IMR-90 (cell line): Measurements from ENCODE around the gene DOK3. TPM values are rescaled to one million over a fixed set of nuclear protein-coding genes. Genes with fewer than 3 reads are reported as not detected.

Source experiments
- ATAC-seq: fragments of 200-7000 bp; cut with Tn5 transposase; 2 replicates; pipeline ENCODE4 v1.9.1; 2020; ENCODE audit warnings: low read depth, mild to moderate bottlenecking, moderate library complexity
- BruUV-seq: library from RNA; stranded (reverse); fragments of 400-500 nt; replicated peaks from 2 replicates; lab custom pipeline; 2021; lab: Mats Ljungman, UMichigan
- CTCF ChIA-PET: fragments of 300-600 bp; formaldehyde crosslinking; extraction: SDS; loops from one replicate; lab custom pipeline; 2021; ENCODE audit warnings: antibody characterized with exemption; lab: Yijun Ruan, JAX
- POLR2A ChIA-PET: fragments of 300-600 bp; sonication (Branson Sonifier 250); formaldehyde crosslinking; loops from one replicate; lab custom pipeline; 2022; ENCODE audit warnings: antibody characterized with exemption; ENCODE audit not compliant: unreplicated experiment; lab: Charles Lee
- DNase-seq: peaks from one replicate; pipeline ENCODE4 v3.0.0; 2013
- H2AFZ ChIP-seq: replicated peaks from 2 replicates; pipeline ENCODE3; 2013; ENCODE audit warnings: low read length, mild to moderate bottlenecking; ENCODE audit not compliant: poor library complexity
- H2AK5ac ChIP-seq: 2 replicates; pipeline ENCODE4 v1.6.1; 2013; ENCODE audit warnings: low read depth, low read length, inconsistent platforms
- H2AK9ac ChIP-seq: replicated peaks from 2 replicates; pipeline ENCODE3; 2013; ENCODE audit warnings: mild to moderate bottlenecking, low read depth, low read length, moderate library complexity; ENCODE audit not compliant: poor library complexity
- H2BK120ac ChIP-seq: 2 replicates; pipeline ENCODE4 v1.6.1; 2013; ENCODE audit warnings: low read depth, low read length, inconsistent platforms
- H2BK15ac ChIP-seq: 3 replicates; pipeline ENCODE4 v1.6.1; 2013; ENCODE audit warnings: low read depth, low read length, inconsistent platforms
- H2BK20ac ChIP-seq: 2 replicates; pipeline ENCODE4 v1.6.1; 2013; ENCODE audit warnings: low read depth, mild to moderate bottlenecking, inconsistent platforms, low read length, moderate library complexity
- H2BK5ac ChIP-seq: 2 replicates; pipeline ENCODE4 v1.6.1; 2013; ENCODE audit warnings: mild to moderate bottlenecking, low read depth, low read length, inconsistent platforms; ENCODE audit not compliant: poor library complexity, severe bottlenecking
- H3K14ac ChIP-seq: replicated peaks from 2 replicates; pipeline ENCODE4 v1.6.1; 2013; ENCODE audit warnings: low read depth, low read length, inconsistent platforms
- H3K18ac ChIP-seq: 2 replicates; pipeline ENCODE4 v1.6.1; 2013; ENCODE audit warnings: low read depth, low read length, control low read depth
- H3K23ac ChIP-seq: 2 replicates; pipeline ENCODE4 v1.6.1; 2013; ENCODE audit warnings: low read depth, low read length, inconsistent platforms
- H3K27ac ChIP-seq: 2 replicates; pipeline ENCODE4 v1.5.1; 2013; ENCODE audit warnings: mild to moderate bottlenecking, control low read depth, low read length; ENCODE audit not compliant: insufficient read depth
- H3K27me3 ChIP-seq: 2 replicates; pipeline ENCODE4 v1.6.1; 2013; ENCODE audit warnings: low read length; ENCODE audit not compliant: control insufficient read depth, insufficient read depth
- H3K36me3 ChIP-seq: 2 replicates; pipeline ENCODE4 v1.6.1; 2013; ENCODE audit warnings: low read length, mixed read lengths; ENCODE audit not compliant: control insufficient read depth, insufficient read depth
- H3K4ac ChIP-seq: 2 replicates; pipeline ENCODE4 v1.6.1; 2013; ENCODE audit warnings: low read depth, low read length, inconsistent platforms
- H3K4me1 ChIP-seq: 2 replicates; pipeline ENCODE4 v1.6.1; 2013; ENCODE audit warnings: low read length, mixed read lengths; ENCODE audit not compliant: control insufficient read depth, insufficient read depth
- H3K4me2 ChIP-seq: 2 replicates; pipeline ENCODE4 v1.6.1; 2013; ENCODE audit warnings: low read depth, mild to moderate bottlenecking, control low read depth, low read length, moderate library complexity
- H3K4me3 ChIP-seq: 2 replicates; pipeline ENCODE4 v1.5.1; 2013; ENCODE audit warnings: low read depth, mild to moderate bottlenecking, control low read depth, low read length, moderate library complexity; ENCODE audit not compliant: insufficient read depth
- H3K56ac ChIP-seq: 2 replicates; pipeline ENCODE4 v1.6.1; 2013; ENCODE audit warnings: low read length, inconsistent platforms; ENCODE audit not compliant: insufficient read depth; ENCODE audit errors: extremely low read depth
- H3K79me1 ChIP-seq, 2 experiments: 2 replicates each; pipeline ENCODE4 v1.6.1; 2013; ENCODE audit warnings: low read length in 2 of 2, inconsistent platforms in 1 of 2, low read depth in 1 of 2
- H3K9ac ChIP-seq: 2 replicates; pipeline ENCODE4 v1.6.1; 2013; ENCODE audit warnings: low read depth, low read length, control low read depth
- H3K9me1 ChIP-seq: 2 replicates; pipeline ENCODE4 v1.6.1; 2013; ENCODE audit warnings: low read length, inconsistent platforms; ENCODE audit not compliant: insufficient read depth
- H3K9me3 ChIP-seq: 2 replicates; pipeline ENCODE4 v1.6.1; 2013; ENCODE audit warnings: low read length; ENCODE audit not compliant: control insufficient read depth, insufficient read depth
- H4K20me1 ChIP-seq: 2 replicates; pipeline ENCODE4 v1.6.1; 2013; ENCODE audit warnings: low read length, inconsistent platforms; ENCODE audit not compliant: insufficient read depth
- H4K5ac ChIP-seq: 2 replicates; pipeline ENCODE4 v1.6.1; 2013; ENCODE audit warnings: mild to moderate bottlenecking, low read depth, low read length, control low read depth
- H4K8ac ChIP-seq, 2 experiments: 2 replicates each; pipeline ENCODE4 v1.6.1; 2013; ENCODE audit warnings: low read depth in 2 of 2, low read length in 2 of 2, control low read depth in 1 of 2, inconsistent platforms in 1 of 2
- H4K91ac ChIP-seq: 2 replicates; pipeline ENCODE4 v1.6.1; 2013; ENCODE audit warnings: low read depth, low read length, inconsistent platforms; ENCODE audit not compliant: insufficient read depth
- CEBPB ChIP-seq: IDR thresholded peaks from 2 replicates; pipeline ENCODE4 v1.6.1; 2012; ENCODE audit warnings: low read depth, low read length, improper control_type of control experiment
- NFE2L2 ChIP-seq: fragments of 150-350 bp; IDR thresholded peaks from 2 replicates; pipeline ENCODE4 v1.6.1; 2016; ENCODE audit warnings: low read depth, mild to moderate bottlenecking, low read length
- RFX5 ChIP-seq: IDR thresholded peaks from 2 replicates; pipeline ENCODE4 v1.8.0; 2012; ENCODE audit warnings: low read depth, mild to moderate bottlenecking, low read length, moderate library complexity
- WGBS, 2 experiments: methylation state at CpG; one replicate each; pipeline versions ENCODE4 v1.1.5 to v1.1.7; 2013; ENCODE audit warnings: missing lambda C conversion rate in 2 of 2; ENCODE audit not compliant: insufficient read length in 1 of 2; ENCODE audit errors: extremely low coverage in 2 of 2; 5-methylcytosine and 5-hydroxymethylcytosine counted together
- dilution Hi-C: fragments of 300-500 bp; cut with HindIII; formaldehyde crosslinking; loops from one replicate; pipeline ENCODE4 v1.14.3; 2018; ENCODE audit warnings: low sequenced_read_pairs; ENCODE audit not compliant: unreplicated experiment
- in situ Hi-C: fragments of 300-500 bp; cut with MboI; formaldehyde crosslinking; loops from 3 replicates; pipeline ENCODE4 v1.14.3; 2019; ENCODE audit warnings: low sequenced_read_pairs, inconsistent platforms, mixed read lengths
- intact Hi-C: fragments of 100-400 bp; cut with micrococcal nuclease; formaldehyde crosslinking; loops from 2 replicates; pipeline ENCODE4 v1.10.0; 2022
- polyA plus RNA-seq, 3 experiments: library from polyadenylated mRNA; depleted of rRNA; stranded (reverse); fragments of >200 nt; gene quantifications; 2 replicates each; pipeline ENCODE4 v1.2.3, GENCODE V29; 2012; ENCODE audit warnings: low replicate concordance in 1 of 3
- total RNA-seq: library from RNA; depleted of rRNA; stranded (reverse); fragments of >200 nt; gene quantifications from 2 replicates; pipeline ENCODE4 v1.2.3, GENCODE V29; 2012
- TF ChIP-seq, protein P1 (sequence below): fragments of 150-350 bp; IDR thresholded peaks from 2 replicates; pipeline ENCODE4 v1.6.1; 2017; ENCODE audit warnings: mild to moderate bottlenecking, antibody characterized with exemption, low read length, low read depth
- TF ChIP-seq, protein P2 (sequence below): conservative IDR thresholded peaks from 2 replicates; pipeline ENCODE4 v1.5.1; 2012; ENCODE audit warnings: mild to moderate bottlenecking, low read depth, low read length, improper control_type of control experiment
- TF ChIP-seq, protein P3 (sequence below): fragments of 150-350 bp; IDR thresholded peaks from 2 replicates; pipeline ENCODE4 v1.6.1; 2016; ENCODE audit warnings: low read depth, mild to moderate bottlenecking, low read length, moderate library complexity, borderline replicate concordance

Gene DOK3
- total and polyA plus RNA-seq, 2 of the 4 experiments (the other 2 are of a cell fraction), result 0.54 to 3.9 TPM

DNA sequence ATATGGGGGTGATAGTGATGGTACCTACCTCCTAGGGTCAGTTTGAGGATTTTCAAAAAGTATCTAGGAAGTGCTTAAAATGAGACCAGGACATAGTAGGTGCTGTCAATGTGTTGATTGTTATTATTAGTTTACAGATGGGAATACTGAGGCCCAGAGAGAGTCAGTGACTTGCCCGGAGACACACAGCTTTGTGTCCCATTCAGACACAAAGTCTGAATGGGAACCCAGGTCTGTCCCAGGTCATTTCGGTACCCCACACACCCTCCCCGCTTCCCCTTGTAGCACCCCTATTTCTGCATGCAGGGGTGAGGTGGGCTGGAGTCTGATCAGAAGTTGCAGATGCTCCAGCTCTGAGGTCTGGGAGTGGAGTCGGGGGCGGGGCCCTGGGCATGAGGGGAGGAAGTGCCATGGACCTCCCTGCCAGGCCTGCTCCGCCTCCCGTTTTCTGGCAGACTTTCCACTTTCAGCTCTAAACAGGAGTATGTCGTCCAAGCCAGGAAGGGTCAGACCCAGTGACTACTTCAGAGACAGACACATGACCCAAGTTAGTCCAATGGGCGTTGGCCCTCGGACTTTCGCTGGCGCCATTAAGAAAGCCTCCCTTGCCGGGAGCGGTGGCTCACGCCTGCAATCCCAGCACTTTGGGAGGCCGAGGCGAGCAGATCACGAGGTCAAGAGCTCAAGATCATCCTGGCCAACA is 32.9 kb downstream of the DOK3 start:
- Histone ChIP-seq H4K20me1 (peaks cover 46% of the 10 kb centered on the region), H3K9me1 (peaks cover 9% of the 10 kb centered on the region; the same call in 1 of the 2 replicates), H3K23ac (no peak overlapping the region), H3K79me1 (peaks cover 0 to 16% of the 10 kb centered on the region in 2 experiments; a peak in 2 of 4 replicates), H2BK120ac (no peak overlapping the region), H3K36me3 (peaks cover 20% of the 10 kb centered on the region), H3K18ac (no peak overlapping the region), H3K14ac (no peak overlapping the region), H3K9me3 (no peaks in the 10 kb centered on the region), H4K91ac (no peak overlapping the region), H3K27me3 (no peaks in the 10 kb centered on the region), H4K5ac (no peak overlapping the region), H3K27ac (no peak overlapping the region), H4K8ac (no peak overlapping the region), H3K4me1 (peaks cover 22% of the 10 kb centered on the region), H3K9ac (no peak overlapping the region), H2BK5ac (no peak overlapping the region), H2AK9ac (no peak overlapping the region), H3K4me2 (no peak overlapping the region), H2BK20ac (no peak overlapping the region), H2AFZ (peak overlapping the region; percentile 18), H2BK15ac (no peak overlapping the region), H3K56ac (no peak overlapping the region), H3K4me3 (no peak overlapping the region), H3K4ac (no peak overlapping the region), H2AK5ac (0 out of 2 replicates have a peak overlapping the region, but pooled peaks have one; percentile 8)
- CTCF ChIA-PET, result no interaction called here
- ATAC-seq, result peak; percentile 2; the same call in 1 of the 2 replicates
- TF ChIP-seq, protein P1, sequence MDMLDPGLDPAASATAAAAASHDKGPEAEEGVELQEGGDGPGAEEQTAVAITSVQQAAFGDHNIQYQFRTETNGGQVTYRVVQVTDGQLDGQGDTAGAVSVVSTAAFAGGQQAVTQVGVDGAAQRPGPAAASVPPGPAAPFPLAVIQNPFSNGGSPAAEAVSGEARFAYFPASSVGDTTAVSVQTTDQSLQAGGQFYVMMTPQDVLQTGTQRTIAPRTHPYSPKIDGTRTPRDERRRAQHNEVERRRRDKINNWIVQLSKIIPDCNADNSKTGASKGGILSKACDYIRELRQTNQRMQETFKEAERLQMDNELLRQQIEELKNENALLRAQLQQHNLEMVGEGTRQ, result no peak; the same call in 1 of the 2 replicates
- TF ChIP-seq RFX5 (no peak), NFE2L2 (no peak), CEBPB (no peak)
- TF ChIP-seq, protein P2, sequence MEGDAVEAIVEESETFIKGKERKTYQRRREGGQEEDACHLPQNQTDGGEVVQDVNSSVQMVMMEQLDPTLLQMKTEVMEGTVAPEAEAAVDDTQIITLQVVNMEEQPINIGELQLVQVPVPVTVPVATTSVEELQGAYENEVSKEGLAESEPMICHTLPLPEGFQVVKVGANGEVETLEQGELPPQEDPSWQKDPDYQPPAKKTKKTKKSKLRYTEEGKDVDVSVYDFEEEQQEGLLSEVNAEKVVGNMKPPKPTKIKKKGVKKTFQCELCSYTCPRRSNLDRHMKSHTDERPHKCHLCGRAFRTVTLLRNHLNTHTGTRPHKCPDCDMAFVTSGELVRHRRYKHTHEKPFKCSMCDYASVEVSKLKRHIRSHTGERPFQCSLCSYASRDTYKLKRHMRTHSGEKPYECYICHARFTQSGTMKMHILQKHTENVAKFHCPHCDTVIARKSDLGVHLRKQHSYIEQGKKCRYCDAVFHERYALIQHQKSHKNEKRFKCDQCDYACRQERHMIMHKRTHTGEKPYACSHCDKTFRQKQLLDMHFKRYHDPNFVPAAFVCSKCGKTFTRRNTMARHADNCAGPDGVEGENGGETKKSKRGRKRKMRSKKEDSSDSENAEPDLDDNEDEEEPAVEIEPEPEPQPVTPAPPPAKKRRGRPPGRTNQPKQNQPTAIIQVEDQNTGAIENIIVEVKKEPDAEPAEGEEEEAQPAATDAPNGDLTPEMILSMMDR, result no peak
- TF ChIP-seq, protein P3, sequence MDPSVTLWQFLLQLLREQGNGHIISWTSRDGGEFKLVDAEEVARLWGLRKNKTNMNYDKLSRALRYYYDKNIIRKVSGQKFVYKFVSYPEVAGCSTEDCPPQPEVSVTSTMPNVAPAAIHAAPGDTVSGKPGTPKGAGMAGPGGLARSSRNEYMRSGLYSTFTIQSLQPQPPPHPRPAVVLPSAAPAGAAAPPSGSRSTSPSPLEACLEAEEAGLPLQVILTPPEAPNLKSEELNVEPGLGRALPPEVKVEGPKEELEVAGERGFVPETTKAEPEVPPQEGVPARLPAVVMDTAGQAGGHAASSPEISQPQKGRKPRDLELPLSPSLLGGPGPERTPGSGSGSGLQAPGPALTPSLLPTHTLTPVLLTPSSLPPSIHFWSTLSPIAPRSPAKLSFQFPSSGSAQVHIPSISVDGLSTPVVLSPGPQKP, result no peak
- POLR2A ChIA-PET, result interaction anchor here (1.0 kb wide), 1 partner anchor 16 kb away, joined by 3 read pairs; no protein-coding TSS in a partner anchor
- no TSS peak for BruUV-seq
- DNase-seq, result peak; percentile 68
- intact Hi-C loops, result no loop called here
- no CpG with 5 or more reads among the region's 18 CpGs for WGBS, 2 experiments
- dilution Hi-C loops, result no loop called here
- in situ Hi-C loops, result no loop called here
